Fibroblast of lung (primary cell): ENCODE results near the gene PXDC1.

ENCODE experiments used
- EZH2 ChIP-seq: IDR thresholded peaks from 2 replicates; pipeline ENCODE4 v1.5.1; 2012; ENCODE audit warnings: low read length, control low read depth, mild to moderate bottlenecking; ENCODE audit errors: missing control alignments
- TF ChIP-seq, protein P1 (sequence below), 2 donors: IDR thresholded peaks in 1 of 2; conservative IDR thresholded peaks in 1 of 2; 1 replicate in 1 of 2; 2 replicates in 1 of 2; pipeline ENCODE4 v1.5.1; 2011 to 2012; ENCODE audit warnings: low read length in 2 of 2, control low read depth in 1 of 2, inconsistent platforms in 1 of 2, low read depth in 1 of 2, mild to moderate bottlenecking in 1 of 2

DNA sequence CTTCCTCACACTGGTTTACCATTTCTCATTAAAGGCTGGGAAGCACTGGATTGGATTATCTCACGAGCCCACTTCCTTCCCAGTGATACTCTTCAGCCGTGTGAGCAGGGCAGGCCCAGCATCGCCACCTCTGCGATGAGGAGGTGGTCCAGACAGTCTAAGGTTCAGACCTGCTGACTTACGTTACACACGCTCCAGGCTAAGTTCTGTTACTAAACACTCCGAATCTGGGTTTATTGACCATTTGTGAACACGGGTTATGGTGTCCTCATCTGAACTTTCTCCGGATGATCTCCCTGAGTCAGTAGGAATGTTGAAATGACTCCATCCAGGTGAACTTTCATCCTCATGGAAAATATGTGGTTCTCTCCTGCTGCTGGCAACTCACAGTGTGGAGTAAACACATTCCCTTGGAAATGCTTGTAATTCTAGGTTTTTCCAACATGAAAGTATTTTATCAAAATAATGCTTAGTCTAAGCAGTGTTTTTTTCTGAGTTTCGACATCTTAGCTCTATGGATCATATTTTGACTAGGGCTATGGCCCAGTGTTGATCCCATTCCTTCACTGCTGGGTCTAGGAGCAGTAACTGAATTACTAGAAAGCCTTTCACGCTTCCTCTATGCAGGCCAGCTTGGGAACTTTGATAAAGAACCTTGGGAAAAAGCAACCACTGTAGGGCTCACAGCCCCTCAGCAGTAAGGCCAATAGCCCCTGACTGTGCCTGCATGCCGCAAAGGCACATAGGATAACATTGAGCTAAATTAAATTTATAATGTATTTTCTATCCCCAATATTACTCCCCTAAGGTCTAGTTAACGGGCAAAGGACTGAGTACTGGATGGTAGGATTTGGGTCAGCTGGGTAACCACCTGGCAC lies 37.7 kb upstream of the PXDC1 start:
- no peak for TF ChIP-seq EZH2
- TF ChIP-seq, protein P1, sequence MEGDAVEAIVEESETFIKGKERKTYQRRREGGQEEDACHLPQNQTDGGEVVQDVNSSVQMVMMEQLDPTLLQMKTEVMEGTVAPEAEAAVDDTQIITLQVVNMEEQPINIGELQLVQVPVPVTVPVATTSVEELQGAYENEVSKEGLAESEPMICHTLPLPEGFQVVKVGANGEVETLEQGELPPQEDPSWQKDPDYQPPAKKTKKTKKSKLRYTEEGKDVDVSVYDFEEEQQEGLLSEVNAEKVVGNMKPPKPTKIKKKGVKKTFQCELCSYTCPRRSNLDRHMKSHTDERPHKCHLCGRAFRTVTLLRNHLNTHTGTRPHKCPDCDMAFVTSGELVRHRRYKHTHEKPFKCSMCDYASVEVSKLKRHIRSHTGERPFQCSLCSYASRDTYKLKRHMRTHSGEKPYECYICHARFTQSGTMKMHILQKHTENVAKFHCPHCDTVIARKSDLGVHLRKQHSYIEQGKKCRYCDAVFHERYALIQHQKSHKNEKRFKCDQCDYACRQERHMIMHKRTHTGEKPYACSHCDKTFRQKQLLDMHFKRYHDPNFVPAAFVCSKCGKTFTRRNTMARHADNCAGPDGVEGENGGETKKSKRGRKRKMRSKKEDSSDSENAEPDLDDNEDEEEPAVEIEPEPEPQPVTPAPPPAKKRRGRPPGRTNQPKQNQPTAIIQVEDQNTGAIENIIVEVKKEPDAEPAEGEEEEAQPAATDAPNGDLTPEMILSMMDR (conservative IDR thresholded peaks at IDR 0.05 in 1 of 2, IDR thresholded peaks at IDR 0.05 in 1 of 2; ENCODE audit: low read depth in 1 of 2, low read length in 2 of 2): no peak
